ENCODE results near the gene PSMB7.

Gene PSMB7

GRCh38 chr9:124364141-124364540 lies 51.1 kb downstream of the PSMB7 start:
- POLR2A ChIA-PET, result no interaction called here
- DNase-seq (ENCODE audit: extremely low spot score), result no peak
- CTCF ChIA-PET, result no interaction called here
- TF ChIP-seq, protein P1, sequence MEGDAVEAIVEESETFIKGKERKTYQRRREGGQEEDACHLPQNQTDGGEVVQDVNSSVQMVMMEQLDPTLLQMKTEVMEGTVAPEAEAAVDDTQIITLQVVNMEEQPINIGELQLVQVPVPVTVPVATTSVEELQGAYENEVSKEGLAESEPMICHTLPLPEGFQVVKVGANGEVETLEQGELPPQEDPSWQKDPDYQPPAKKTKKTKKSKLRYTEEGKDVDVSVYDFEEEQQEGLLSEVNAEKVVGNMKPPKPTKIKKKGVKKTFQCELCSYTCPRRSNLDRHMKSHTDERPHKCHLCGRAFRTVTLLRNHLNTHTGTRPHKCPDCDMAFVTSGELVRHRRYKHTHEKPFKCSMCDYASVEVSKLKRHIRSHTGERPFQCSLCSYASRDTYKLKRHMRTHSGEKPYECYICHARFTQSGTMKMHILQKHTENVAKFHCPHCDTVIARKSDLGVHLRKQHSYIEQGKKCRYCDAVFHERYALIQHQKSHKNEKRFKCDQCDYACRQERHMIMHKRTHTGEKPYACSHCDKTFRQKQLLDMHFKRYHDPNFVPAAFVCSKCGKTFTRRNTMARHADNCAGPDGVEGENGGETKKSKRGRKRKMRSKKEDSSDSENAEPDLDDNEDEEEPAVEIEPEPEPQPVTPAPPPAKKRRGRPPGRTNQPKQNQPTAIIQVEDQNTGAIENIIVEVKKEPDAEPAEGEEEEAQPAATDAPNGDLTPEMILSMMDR (IDR thresholded peaks at IDR 0.05; ENCODE audit: control extremely low read depth, extremely low read depth, low read depth, missing control alignments), result no peak

- POLR2A ChIA-PET, result no interaction called here
- TF ChIP-seq, protein P1 (IDR thresholded peaks at IDR 0.05; ENCODE audit: control extremely low read depth, extremely low read depth, low read depth, missing control alignments), result no peak
- DNase-seq (ENCODE audit: extremely low spot score), result no peak
- CTCF ChIA-PET, result interaction anchor here (1.1 to 1.2 kb wide), 2 partner anchors 9 to 21 kb away, joined by 3 read pairs; no protein-coding TSS in a partner anchor
These were observed 51.7 kb downstream of the PSMB7 start for GRCh38 chr9:124363326-124364096.

GRCh38 chr9:124361128-124361527 lies 54.1 kb downstream of the PSMB7 start:
- DNase-seq (ENCODE audit: extremely low spot score), result no peak
- POLR2A ChIA-PET, result no interaction called here
- TF ChIP-seq, protein P1 (IDR thresholded peaks at IDR 0.05; ENCODE audit: control extremely low read depth, extremely low read depth, low read depth, missing control alignments), result no peak
- CTCF ChIA-PET, result interaction anchor here (1.0 to 1.9 kb wide), 6 partner anchors 10 to 320 kb away, joined by 3 to 6 read pairs (median 4); no protein-coding TSS in a partner anchor

GRCh38 chr9:124359855-124360678 lies 55.2 kb downstream of the PSMB7 start:
- CTCF ChIA-PET, result interaction anchor here (1.0 to 1.5 kb wide), 3 partner anchors 9 to 319 kb away, joined by 3 to 4 read pairs (median 3); no protein-coding TSS in a partner anchor
- POLR2A ChIA-PET, result interaction anchor here (0.7 kb wide), 1 partner anchor 32 kb away, joined by 4 read pairs; no protein-coding TSS in a partner anchor
- TF ChIP-seq, protein P1 (IDR thresholded peaks at IDR 0.05; ENCODE audit: control extremely low read depth, extremely low read depth, low read depth, missing control alignments), result no peak
- no peak for DNase-seq (ENCODE audit: extremely low spot score)

GRCh38 chr9:124359426-124359825 lies 55.8 kb downstream of the PSMB7 start:
- DNase-seq (ENCODE audit: extremely low spot score), result no peak
- ChIA-PET POLR2A (no interaction called here), CTCF (no interaction called here)
- TF ChIP-seq, protein P1 (IDR thresholded peaks at IDR 0.05; ENCODE audit: control extremely low read depth, extremely low read depth, low read depth, missing control alignments), result no peak

DNA sequence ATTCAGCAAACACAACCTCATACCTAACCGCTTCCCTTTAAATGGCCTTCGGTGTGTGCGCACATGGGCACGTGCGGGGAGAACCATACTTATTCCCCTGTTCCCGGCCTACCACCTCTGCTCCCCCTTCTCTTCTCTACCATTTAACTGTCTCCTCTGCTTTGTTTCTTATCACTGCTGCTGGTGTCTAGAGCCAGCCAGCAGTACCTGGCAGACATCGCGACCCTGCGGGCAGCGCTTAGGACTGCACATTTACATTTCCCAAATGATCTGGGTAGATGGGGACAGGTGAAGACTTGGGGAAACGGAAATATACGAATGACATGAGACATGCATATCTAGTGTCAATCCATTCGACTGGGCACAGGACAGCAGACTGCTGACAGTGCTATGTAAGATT lies 56.6 kb downstream of the PSMB7 start:
- no peak for DNase-seq (ENCODE audit: extremely low spot score)
- ChIA-PET POLR2A (no interaction called here), CTCF (no interaction called here)
- TF ChIP-seq, protein P1 (IDR thresholded peaks at IDR 0.05; ENCODE audit: control extremely low read depth, extremely low read depth, low read depth, missing control alignments), result no peak

All from GM10248 (cell line).